NCI-H2107 treated with DMSO at 0.1 percent for 48 hours (cell line): ENCODE data around the gene FAIM2.
"Not testable (repeated sequence)": the region's sequence is repeated elsewhere in the genome, so short reads cannot be mapped to it uniquely, and the experiment has no call there.

ENCODE experiments used
- DNase-seq: peaks from one replicate; lab custom pipeline; 2025; ENCODE audit not compliant: unreplicated experiment; lab: John Stamatoyannopoulos, UW

Gene FAIM2

DNA sequence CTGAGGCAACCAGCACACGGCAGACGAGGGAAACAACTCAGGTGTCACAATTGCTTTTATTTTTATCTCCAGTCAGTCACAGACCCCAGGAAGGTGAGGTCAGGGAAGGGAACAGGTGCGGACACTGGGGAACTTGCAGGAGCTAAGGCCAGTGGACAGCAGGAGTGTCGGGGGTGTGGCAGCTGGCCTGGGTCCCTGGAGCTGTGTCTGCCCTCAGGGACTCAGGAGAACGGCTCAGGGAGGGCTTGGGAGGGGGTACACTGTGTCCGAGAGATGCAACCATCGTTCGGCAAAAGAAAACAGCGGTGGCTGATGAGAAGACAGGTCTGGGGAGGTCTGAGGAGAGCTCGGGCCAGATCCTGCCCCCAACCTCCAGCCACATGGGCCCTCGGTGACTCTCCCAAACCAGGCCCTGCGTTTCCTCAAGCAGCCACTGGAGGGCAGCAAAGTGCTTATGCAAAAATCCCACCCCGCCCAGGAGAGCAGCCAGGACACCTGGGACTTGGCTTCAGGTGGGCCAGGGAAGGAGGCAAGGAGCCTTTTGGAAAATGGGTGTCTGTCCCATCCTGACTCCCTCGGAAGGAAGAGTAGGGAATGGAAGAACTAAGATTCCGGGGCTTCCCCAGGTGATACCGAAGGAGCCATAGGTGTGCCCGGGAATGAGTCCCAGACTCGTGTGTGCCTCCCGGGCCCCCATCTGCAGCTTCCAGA, 36.7 kb downstream of the FAIM2 start:
- peak; percentile 47 for DNase-seq

DNA sequence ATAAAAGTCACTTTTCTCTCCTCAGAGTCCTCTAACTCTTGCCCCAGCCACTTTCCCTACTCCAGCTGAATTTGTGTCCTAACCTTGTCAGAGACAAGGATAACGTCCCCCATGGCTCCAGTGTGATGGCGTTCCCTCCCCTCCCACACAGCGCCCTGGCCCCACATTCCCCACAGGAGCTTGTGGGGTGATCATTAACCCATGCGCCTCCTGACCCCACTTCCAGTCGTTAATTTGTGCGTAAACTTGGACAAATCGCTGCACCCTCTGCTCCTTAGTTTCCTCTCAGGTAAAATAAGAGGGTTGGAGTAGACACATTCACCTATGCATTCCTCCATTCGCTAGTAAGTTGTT, 37.9 kb downstream of the FAIM2 start:
- DNase-seq, result no peak

DNA sequence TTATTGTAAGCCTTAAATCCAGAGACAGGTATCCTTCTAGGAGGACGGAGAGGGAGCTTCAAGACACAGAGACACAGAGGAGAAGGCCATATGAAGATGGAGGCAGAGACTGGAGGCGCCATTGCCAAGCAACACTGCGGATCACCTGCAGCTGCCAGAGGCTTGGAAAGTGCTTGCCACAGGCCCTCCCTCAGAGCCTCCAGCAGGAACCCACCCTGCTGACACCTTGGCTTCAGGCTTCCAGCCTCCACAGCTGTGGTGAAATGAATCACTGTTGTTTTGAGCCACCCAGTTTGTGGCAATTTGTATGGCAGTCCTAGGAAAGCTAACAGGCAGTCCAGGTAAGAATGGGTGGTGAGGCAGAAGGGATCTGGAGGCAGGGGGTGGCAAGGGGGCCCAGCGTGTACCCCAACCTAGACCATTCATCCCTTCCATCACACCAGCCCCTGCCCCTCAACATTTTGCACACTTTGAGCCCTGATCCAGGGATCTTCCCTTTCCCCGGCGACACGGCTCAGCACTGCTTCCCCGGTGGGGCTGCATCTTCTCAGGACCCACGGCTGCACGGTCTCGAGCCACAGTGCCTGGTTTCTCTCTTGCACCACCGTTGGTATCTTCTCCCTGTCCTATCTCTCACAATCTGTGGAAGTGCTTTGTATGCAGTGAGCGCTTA, 38.5 kb downstream of the FAIM2 start:
- DNase-seq, result no peak

DNA sequence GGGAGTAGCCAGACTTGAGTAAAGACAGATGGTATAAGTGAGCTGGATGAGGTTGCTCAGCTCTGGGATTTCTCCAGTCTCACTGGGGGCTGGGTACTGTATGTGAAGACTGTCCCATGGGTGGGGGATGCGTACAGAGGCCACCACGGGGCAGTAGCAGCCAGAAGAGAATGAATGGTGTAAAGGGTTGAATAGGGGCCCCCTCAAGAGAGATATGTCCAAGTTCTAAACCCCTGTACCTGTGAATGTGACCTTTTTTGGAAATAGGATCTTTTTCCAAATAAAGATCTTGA, 39.0 kb downstream of the FAIM2 start:
- no peak for DNase-seq

DNA sequence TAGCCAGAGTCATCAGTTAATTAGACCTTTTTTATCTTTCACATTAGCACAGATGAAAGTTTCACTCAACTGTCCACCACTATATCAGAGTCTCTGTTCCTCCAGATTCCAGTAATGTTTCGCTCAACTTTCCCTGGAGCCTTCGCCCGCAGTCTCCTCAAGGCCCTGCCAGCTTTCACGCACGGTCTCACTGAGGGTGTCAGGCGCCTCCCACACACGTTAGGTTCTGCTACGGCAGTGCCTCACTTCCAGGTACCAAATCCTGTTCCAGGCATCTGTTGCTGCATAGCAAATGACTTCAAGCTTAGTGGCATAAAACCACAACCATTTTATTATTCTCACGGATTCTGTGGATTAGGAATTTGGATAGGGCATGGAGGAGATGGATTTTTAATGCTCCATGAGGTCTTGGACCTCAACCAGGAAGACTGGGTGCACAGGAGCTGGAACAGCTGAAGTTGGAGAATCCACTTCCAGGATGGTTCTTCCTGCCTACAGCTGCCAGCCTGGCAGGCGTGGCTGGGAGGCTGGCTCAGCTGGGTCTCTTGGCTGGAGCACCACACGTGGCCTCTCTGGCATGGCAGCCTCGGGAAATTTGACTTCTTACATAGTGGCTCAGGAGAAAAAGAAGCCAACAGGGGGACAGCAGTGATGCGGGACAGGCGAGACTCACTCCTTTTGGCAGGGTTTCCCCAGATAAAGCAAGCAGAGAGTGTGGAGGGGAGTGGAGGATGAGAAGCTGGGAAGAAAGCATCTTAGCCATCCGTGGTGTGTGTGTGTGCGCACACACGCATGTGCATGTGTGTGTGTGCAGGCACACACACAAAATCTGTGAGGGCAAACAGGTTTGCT, 39.5 kb downstream of the FAIM2 start:
- DNase-seq, result no peak

DNA sequence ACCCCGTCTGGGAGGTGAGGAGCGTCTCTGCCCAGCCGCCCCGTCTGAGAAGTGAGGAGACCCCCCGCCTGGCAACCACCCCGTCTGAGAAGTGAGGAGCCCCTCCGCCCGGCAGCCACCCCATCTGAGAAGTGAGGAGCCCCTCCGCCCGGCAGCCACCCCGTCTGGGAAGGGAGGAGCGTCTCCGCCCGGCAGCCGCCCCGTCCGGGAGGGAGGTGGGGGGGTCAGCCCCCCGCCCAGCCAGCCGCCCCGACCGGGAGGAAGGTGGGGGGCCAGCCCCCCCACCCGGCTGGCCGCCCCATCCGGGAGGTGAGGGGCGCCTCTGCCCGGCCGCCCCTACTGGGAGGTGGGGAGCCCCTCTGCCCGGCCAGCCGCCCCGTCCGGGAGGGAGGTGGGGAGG, 42.8 kb downstream of the FAIM2 start:
- DNase-seq, result not testable (repeated sequence)

DNA sequence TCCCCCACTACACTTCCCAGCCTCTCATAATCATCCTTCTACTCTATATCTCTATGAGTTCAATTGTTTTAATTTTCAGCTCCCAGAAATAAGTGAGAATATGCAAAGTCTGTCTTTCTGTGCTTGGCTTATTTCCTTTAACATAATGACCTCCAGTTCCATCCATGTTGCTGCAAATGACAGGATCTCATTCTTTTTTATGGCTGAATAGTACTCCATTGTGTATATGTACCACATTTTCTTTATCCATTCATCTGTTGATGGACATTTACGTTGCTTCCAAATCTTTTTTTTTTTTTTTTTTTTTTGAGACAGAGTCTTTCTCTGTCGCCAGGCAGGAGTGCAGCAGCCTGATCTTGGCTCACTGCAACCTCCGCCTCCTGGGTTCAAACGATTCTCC, 47.8 kb downstream of the FAIM2 start:
- not testable (repeated sequence) for DNase-seq

DNA sequence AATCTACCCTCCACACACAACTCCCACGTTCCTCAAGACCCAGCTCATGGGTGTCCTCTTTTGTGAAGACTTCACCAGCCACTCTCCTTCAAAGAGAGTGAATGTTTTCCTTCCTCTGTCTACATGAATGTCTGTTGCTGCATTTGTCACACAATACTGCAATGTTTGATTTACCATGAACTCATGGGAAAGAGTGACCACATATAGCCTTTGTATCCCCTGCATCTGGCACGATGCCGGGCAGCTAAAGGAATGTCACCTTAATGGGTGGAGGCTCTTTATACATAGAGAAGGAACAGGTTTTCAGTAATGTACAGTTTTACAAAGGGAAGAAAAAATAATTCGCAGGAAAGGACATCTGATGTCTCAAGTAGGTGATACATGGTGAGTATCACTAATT, 48.7 kb downstream of the FAIM2 start:
- DNase-seq, result no peak

DNA sequence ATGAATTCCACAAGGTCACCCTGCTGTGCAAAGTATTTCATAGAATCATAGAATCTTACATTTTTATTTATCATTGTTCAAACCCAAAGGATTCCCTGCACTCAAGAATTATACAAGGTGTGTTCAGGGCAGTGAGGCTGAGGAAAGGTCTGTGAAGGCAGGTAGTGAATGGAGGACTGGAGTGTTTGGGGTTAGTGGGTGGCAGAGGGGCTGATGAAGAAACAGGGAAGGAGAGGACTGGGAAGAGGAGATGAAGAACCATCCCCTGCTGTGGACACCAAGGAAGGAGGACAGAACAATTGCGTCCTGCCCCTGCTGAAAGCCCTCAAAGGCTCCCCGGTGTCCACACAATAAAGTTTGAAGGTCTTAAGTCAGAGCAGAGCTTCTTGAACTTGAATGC, 50.0 kb downstream of the FAIM2 start:
- no peak for DNase-seq

DNA sequence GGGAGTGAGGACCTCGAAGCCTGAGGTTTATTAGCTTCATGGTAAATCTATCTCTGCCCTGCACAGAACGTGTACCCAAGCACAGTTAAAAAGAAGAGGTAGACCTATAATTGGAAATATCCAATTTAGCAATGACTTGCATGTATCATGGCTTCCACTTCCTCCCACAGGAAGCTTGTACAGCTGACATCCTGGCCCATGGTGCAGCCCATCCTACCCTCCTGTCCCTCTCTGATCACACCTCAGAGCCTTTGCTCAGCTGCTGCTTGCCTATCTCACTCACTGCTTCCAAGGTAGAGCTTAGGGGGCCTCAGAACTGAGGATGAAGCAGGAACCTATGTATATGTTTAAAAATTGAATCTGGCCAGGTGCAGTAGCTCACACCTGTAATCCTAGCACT, 56.5 kb downstream of the FAIM2 start:
- no peak for DNase-seq

DNA sequence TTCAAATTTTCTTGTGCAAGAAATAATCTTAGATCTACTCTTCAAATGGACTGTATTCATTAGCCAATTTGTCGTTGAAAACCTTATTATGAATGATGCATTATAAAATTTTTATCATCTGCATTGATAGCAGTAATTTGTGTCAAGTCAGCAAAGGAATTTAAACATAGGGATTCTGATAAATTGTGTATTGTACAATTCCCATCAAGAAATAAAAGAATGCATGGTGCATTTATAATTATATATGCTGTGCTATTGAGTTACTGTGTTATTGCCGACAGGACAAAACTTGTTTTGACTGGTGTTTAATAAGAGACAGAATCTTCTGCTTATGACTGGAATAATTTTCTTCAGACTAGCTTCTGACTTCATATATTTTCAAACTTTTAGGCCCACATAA, 57.7 kb downstream of the FAIM2 start:
- no peak for DNase-seq

DNA sequence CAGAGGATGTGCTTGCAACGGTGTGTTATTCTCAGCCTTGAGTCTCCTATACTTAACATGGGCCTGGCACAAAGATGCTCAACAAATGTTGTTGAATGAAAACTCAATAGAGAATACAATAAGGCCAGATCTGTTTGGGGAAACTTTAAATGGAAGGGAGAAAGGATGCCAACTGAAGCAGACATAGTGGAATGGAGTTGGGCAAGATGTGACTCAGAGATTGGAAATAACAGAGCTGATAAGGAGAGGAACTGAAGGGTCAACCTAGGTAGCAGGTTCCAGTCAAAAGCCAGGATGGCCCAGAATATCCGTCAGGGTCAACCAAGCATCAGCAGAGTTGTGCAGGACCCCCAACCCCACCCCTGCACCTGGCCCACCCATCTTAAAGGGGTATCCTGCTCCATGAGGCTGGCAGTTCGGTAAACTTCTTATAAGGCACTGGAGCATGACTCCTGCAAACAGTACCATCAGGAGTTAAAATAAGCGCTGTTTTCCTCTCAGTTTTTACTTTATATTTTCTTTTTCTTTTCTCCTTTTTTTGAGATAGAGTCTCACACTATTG, 59.7 kb downstream of the FAIM2 start:
- DNase-seq, result no peak

DNA sequence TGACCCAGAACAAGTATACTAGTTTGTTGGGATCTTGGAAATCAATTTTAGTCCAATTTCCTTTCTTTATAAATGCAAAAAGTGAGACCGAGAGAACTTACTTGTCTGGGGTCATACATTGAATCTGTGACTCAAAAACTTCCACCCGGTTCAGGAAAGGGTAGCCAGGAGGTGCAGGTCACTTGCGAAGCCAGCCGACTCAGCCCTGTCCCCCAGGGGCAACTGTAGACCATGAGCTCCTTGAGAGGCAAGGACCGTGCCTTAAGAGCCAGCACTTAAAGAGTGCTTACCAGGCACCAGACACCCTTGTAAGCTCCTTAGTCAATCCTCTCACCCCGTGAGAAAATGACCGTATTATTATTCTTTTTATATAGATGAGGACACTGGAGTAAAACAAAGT, 60.3 kb downstream of the FAIM2 start:
- no peak for DNase-seq

DNA sequence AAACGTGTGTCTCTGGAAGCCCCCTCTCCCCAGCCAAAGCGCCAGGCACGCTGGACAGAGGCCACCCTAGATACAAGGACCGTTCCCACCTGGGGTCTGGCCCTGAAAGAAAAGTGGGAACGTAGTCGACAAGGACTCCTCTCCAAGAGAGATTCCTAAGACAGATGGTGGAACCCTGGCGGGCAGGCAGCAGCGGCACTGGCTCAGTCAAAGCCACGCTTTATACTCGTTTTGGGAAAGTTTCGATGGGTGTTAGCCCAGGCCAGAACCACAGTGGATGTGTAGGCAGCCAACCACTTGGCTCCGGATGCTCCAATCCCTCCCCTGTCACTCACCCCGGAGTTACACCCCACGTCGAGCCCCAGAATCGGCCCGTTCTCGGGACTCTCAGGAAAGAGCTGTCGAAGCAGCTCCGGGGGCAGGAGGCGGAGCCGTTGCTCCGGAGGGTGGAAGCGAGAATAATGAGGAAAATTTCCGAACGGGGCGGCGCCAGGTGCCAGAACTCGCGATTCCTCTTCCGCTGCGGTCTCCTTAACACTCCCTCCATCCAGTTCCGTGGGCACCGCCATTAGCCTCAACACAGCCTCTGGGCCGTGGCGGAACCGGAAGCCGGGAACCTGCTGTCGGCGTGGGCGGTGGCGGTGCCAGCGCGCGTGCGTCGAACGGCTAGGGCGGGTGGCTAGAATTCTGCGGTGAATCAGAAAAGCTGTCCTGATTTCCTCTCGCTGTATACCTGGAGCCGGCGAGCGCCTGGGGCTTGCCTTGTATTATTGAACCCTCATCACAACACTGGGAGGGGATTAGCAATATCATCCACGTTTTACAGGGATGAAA, 61.0 kb downstream of the FAIM2 start, which contains the start of gene BCDIN3D:
Gene BCDIN3D (minus strand): TSS at position 588 of the 834 bp plus-strand sequence. CDS start 19 bp downstream, at position 569.
- DNase-seq, result peak; percentile 91

DNA sequence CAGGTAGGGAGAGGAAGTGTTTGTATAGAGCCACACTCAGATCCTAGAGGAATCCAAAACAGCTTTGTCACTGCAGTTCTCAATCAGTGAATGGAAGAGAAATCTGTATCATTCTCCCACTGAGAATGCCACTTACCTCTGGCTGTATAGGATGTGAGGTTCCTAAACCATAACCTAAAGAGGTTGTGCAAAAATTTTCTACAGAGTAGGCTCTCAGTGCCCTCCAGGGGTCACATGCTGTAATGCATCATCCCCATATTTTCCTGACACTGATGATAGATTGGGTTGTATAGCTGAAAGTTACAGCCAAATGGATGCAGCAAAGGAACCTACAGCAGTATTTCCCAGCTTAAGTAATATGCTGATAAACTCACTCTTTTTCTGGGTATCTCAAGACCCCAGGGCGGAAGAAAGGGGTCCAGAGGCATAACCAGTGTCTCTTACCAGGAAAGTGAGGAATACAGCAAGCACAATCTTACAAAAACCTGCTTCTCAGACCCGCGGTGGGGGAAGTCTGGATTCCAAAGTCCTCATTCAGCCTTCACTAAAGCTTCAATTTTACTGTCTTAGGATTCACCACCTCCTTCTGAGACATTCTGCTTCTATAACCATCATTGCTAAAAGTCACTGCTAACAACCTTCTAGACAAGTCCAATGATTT, 64.6 kb downstream of the FAIM2 start:
- peak; percentile 57 for DNase-seq

DNA sequence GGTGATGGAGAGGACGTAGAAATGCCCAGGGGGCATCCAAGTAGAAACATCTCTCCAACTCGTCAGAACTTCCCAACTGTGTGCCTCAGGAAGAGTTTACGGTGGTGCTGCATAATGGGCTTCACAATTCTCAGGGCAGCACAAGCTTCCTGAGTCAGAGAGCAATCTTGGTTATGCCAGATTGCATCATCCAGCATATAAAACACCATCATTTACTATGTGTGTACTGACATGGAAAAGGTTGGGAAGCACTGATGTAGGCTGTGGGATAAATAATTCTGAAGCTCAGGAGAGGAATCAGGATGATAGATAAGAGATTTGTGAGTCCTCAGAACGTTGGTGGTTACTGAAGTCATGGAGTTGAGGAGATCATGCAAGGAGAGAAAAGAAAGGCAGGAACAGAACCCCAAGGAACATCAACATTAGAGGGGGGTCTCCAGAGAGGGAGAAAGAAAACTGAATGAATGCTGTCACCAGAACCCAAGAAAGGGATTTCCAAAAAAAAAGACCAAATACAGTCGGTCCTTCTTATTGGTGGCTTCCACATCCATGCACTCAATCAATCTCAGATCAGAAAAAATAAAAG, 70.8 kb downstream of the FAIM2 start:
- no peak for DNase-seq

DNA sequence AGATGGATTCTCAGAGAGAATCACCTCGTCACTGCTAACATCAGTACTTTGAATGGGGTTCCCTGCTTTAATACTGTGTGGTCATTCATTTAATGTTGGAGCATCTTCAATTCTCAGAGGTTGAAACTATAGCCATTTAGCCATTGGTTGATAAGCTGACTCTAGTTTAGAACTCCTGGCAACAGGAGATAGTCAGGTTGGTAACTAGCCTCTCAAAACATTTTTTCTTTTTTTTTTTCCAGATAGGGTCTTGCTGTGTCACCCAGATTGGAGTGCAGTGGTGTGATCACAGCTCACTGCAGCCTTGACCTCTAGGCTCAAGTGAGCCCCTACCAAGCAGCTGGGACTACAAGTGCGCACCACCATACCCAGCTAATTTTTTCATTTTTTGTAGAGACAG, 72.0 kb downstream of the FAIM2 start:
- DNase-seq, result no peak

DNA sequence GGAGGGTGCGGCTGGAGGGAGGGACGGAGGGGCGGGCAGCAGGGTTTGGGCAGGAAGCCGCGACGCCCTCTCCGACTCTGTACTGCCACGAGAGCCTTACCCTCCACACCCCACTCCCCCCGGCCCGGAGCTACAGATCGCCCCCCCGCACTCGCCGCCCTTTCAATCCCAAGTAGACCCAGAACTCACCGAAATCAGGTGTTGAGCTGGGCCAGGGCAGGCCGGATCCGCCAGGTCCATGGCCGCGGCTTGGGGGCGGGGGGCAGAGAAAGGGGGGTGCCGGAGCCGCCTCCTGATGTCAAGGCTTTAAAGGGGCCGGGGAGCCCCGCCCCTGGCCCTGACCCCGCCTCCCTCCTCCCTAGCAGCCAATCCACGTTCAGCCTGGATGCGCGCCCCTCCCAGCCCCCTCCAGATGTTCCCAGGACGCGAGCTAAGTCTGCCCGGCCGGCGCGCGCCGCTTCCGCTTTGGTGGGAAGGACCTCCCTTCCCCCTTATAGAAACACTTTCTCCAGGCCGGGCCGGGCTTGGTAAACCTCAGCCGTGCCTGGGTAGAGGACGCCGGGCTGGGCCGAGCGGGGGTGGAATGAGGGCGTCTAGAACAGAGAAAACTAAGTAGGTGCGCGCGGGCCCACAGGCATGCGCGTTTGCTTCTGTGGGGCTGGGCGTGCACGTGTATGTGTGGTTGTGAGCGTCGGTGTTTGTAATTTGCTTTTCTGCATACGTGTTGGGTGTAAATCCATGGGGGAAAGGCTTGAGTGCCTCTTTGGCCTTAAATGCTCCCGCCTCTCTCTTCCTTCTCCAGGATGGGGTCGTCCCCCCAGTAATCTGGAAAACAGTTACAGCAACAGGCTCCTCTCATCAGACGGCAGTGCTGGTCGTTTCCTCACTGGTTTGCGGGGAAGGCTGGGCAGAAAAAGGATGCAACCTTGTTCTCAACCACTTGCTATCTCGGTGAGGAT, 75.3 kb downstream of the FAIM2 start, which contains the start of gene NCKAP5L:
Gene NCKAP5L (minus strand): TSS at position 281 of the 959 bp plus-strand sequence. CDS start 24,369 bp downstream, outside the sequence.
- DNase-seq, result peak; percentile 87
